ENCODE measurements around the gene ICA1.
A peak's percentile ranks its signal among the peaks of the same experiment; 100 is the strongest.

Gene ICA1

GRCh38 chr7:8197994-8198698, 63.8 kb downstream of the ICA1 start:
- DNase-seq = no peak

- DNase-seq = no peak
Observed at GRCh38 chr7:8192897-8193296, 69.1 kb downstream of the ICA1 start.

GRCh38 chr7:8190119-8190895, 71.7 kb downstream of the ICA1 start:
- DNase-seq = peak in 1 of 2 donors; percentile 73

GRCh38 chr7:8189625-8190024, 72.3 kb downstream of the ICA1 start:
- DNase-seq = no peak

- no peak for DNase-seq
Observed at GRCh38 chr7:8185926-8186683, 75.9 kb downstream of the ICA1 start.

GRCh38 chr7:8184221-8184620, 77.7 kb downstream of the ICA1 start:
- no peak for DNase-seq

GRCh38 chr7:8179486-8179885, 82.5 kb downstream of the ICA1 start:
- DNase-seq = no peak

GRCh38 chr7:8178353-8178752, 83.6 kb downstream of the ICA1 start:
- no peak for DNase-seq

GRCh38 chr7:8177109-8177933, 84.6 kb downstream of the ICA1 start:
- DNase-seq = no peak

GRCh38 chr7:8176370-8177081, 85.4 kb downstream of the ICA1 start:
- no peak for DNase-seq

GRCh38 chr7:8175929-8176369, 86.0 kb downstream of the ICA1 start:
- DNase-seq = no peak

GRCh38 chr7:8172372-8173354, 89.3 kb downstream of the ICA1 start:
- no peak for DNase-seq

- no peak for DNase-seq
Observed at GRCh38 chr7:8169171-8169570, 92.8 kb downstream of the ICA1 start.

GRCh38 chr7:8168336-8168735, 93.6 kb downstream of the ICA1 start:
- no peak for DNase-seq

GRCh38 chr7:8165150-8165549, 96.8 kb downstream of the ICA1 start:
- DNase-seq = no peak

- no peak for DNase-seq
Observed at GRCh38 chr7:8162181-8162580, 99.8 kb downstream of the ICA1 start.

- DNase-seq = no peak
Observed at GRCh38 chr7:8161364-8161828, 100.6 kb downstream of the ICA1 start.

GRCh38 chr7:8160779-8161345, 101.1 kb downstream of the ICA1 start:
- no peak for DNase-seq

GRCh38 chr7:8160250-8160649, 101.7 kb downstream of the ICA1 start:
- DNase-seq = no peak

- DNase-seq = no peak
Observed at GRCh38 chr7:8159595-8159994, 102.4 kb downstream of the ICA1 start.
